Esophagus (tissue), 2 donors: Measurements from ENCODE around the gene DISC1. TPM values are rescaled to one million over a fixed set of nuclear protein-coding genes. Genes with fewer than 3 reads are reported as not detected.

ENCODE experiments used
- H3K27ac ChIP-seq, 2 donors: one replicate each; pipeline ENCODE4 v1.5.1; 2013; ENCODE audit warnings: low read depth in 2 of 2, mild to moderate bottlenecking in 2 of 2, inconsistent platforms in 1 of 2, low read length in 1 of 2, moderate library complexity in 1 of 2
- H3K27me3 ChIP-seq, 2 donors: one replicate each; pipeline ENCODE4 v1.6.1; 2013; ENCODE audit warnings: low read length in 2 of 2, control low read depth in 1 of 2, mild to moderate bottlenecking in 1 of 2; ENCODE audit not compliant: insufficient read depth in 2 of 2, control insufficient read depth in 1 of 2
- H3K36me3 ChIP-seq, 2 donors: one replicate each; pipeline ENCODE4 v1.6.1; 2013; ENCODE audit warnings: low read length in 1 of 2; ENCODE audit not compliant: control insufficient read depth in 2 of 2, insufficient read depth in 2 of 2
- H3K4me1 ChIP-seq, 2 donors: one replicate each; pipeline ENCODE4 v1.6.1; 2013; ENCODE audit warnings: low read length in 1 of 2; ENCODE audit not compliant: control insufficient read depth in 2 of 2, insufficient read depth in 2 of 2
- H3K4me3 ChIP-seq, 2 donors: one replicate each; pipeline ENCODE4 v1.5.1; 2013; ENCODE audit warnings: low read length in 2 of 2, mild to moderate bottlenecking in 2 of 2, low read depth in 1 of 2, moderate library complexity in 1 of 2
- H3K9me3 ChIP-seq, 2 donors: one replicate each; pipeline ENCODE4 v1.6.1; 2013; ENCODE audit warnings: mild to moderate bottlenecking in 2 of 2, low read depth in 1 of 2, low read length in 1 of 2, moderate library complexity in 1 of 2; ENCODE audit not compliant: control insufficient read depth in 2 of 2, insufficient read depth in 1 of 2
- WGBS, 2 donors: extraction: QIAGEN DNeasy Blood & Tissue Kit; methylation state at CpG; one replicate each; pipeline ENCODE4 v1.1.7; 2013; 5-methylcytosine and 5-hydroxymethylcytosine counted together
- polyA plus RNA-seq, 2 donors: library from polyadenylated mRNA; stranded (reverse); fragments of 200-250 nt; gene quantifications; one replicate each; pipeline ENCODE4 v1.2.3, GENCODE V29; 2013
- donor health status: healthy with polysubstance abuse.
- donor health status: Bipolar disorder and iron deficiency.

DISC1 gene
- polyA plus RNA-seq, 2 donors, result 0.41 to 0.79 TPM

DNA sequence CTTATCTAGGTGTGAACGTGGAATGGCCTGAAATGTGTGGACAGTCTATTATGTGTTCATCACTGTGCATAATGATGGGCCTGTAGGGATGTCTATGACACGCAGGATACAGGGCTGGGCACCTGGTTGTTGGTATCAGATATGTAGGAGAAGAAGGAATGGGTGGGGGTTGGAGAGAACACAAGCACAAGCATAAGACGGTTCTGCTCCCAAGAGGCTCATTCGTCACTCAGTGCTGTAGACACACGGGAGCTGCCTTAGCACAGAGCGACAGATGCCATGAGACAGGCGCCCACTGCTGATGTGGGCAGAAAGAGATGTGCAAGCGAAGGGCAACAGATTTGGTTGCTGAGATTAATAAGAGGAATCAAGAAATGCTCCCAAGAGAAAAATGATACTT, 256.2 kb downstream of the DISC1 start:
- Histone ChIP-seq H3K27me3 (no peaks in the 10 kb centered on the region), H3K27ac (no peak overlapping the region), H3K4me3 (no peak overlapping the region), H3K4me1 (peaks cover 0 to 2% of the 10 kb centered on the region in 2 donors), H3K36me3 (no peaks in the 10 kb centered on the region), H3K9me3 (no peaks in the 10 kb centered on the region)
- WGBS, 2 donors, result 89 to 90% methylated on average over 8 of the region's 8 CpGs

DNA sequence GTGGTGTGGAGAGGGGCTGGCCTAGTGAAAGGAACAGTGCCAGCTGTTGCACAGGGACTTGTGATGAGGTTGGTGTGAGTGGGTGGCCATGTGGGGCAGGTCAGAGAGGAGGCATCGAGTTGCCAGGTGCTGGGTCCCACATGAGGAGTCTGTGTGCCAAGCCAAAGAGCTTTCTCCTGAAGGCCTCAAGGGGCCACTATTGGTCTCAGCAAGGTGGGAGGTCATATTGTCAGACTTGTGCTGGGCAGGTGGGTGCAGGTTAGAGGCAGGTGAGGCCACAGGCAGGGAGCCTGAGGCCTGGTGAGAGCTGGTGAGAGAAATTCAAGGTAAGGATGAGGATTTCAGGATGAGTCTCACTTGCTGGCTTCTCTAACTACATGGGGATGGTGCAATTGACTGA, 256.8 kb downstream of the DISC1 start:
- Histone ChIP-seq H3K9me3 (no peaks in the 10 kb centered on the region), H3K4me3 (no peak overlapping the region), H3K36me3 (no peaks in the 10 kb centered on the region), H3K27ac (no peak overlapping the region), H3K4me1 (peaks cover 0 to 2% of the 10 kb centered on the region in 2 donors), H3K27me3 (no peaks in the 10 kb centered on the region)
- WGBS, 2 donors, result 71 to 92% methylated on average over 1 of the region's 1 CpG

DNA sequence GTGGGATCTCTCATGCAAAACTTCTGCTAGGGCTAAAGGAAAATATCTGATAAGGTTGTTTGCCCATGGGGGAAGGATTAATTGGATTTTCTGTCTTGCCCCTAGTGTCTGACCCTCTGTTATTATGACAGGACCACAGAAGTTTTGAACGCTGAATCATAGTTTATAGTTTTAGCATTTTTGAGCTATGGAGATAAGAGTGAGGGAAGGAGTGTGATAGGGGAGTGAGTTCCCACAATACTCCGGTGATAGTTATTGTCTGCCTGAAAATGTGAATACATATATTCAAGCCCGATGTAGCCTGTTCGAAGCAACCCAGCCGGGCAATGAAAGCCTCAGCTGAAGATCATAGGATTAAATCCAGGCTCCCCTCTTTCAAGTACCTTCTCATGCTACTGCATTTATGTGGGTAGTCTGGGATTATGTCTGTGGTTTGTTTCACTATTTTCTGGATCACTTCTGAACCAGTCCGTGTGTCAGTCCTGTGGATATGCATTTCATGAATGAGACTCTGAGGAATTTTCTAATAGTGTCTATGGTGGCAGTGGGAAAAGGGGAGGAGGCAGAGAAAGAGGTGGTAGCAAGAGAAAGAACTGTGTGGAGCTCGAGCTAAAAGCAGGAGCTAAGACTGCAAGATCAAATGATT, 258.7 kb downstream of the DISC1 start:
- no peak overlapping the region for H3K27ac ChIP-seq
- no peaks in the 10 kb centered on the region for H3K36me3 ChIP-seq
- H3K4me3 ChIP-seq, result no peak overlapping the region
- 70 to 78% methylated on average over 7 of the region's 7 CpGs for WGBS, 2 donors
- H3K9me3 ChIP-seq, result no peaks in the 10 kb centered on the region
- H3K27me3 ChIP-seq, result no peaks in the 10 kb centered on the region
- peaks cover 0 to 2% of the 10 kb centered on the region in 2 donors for H3K4me1 ChIP-seq

DNA sequence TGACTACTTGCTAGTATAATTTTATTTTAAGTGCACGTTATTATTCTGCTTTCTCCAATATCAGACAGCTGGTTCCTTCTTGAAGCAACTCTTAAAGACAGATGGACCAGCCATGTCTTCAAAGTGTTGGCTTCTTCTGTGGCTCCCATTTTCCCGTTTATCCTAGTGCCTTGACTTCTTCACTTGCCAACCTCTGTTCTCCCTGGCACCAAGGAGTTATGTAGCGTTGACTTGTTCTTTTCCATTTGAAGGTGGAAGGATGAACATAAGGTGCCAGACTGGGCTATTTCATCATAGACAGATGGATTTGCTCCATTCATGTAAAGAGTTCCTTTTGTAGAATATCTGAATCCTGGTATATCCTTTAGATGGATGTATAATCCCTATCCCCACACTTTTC, 260.6 kb downstream of the DISC1 start:
- no peaks in the 10 kb centered on the region for H3K36me3 ChIP-seq
- no peaks in the 10 kb centered on the region for H3K9me3 ChIP-seq
- H3K27me3 ChIP-seq, result no peaks in the 10 kb centered on the region
- WGBS, 2 donors, result 93 to 95% methylated on average over 3 of the region's 3 CpGs
- peaks cover 0 to 2% of the 10 kb centered on the region in 2 donors for H3K4me1 ChIP-seq
- H3K27ac ChIP-seq, result no peak overlapping the region
- no peak overlapping the region for H3K4me3 ChIP-seq

DNA sequence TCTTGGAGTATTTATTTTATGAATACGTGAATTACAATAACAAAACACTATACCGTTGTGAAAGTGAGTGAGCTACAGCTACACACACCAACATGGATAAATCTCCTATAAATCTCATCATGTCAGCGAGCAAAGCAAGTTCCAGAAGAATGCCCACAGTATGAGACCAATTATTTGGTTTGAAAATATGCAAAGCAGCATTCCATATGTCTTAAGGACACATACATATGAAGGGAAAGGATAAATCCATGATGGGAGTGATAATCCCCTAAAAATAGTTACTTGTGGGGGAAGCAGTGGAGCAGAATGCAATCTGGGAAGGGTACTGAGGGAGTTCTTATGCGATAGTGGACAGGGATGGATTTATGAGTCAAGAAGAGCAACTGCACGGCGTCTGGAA, 261.3 kb downstream of the DISC1 start:
- WGBS, 2 donors, result 90 to 95% methylated on average over 6 of the region's 6 CpGs

DNA sequence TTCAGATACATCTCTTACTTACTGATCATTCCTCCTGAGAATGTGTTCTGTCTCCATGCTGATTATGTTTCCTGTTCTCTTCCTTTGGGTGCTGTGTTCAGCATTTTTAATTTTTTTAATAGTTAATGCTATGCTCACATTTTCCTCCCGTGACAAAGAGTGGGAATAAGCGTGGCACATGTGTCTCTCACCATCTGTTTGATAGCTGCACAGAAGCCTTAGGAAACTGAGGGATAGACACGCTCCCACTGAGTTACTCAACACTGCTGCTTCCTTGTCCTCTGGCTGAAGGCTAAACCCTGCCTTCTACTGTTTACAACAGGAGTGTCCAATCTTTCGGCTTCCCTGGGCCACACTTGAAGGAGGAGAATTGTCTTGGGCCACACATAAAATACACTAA, 264.2 kb downstream of the DISC1 start:
- Histone ChIP-seq H3K4me3 (no peak overlapping the region), H3K4me1 (no peaks in the 10 kb centered on the region), H3K36me3 (no peaks in the 10 kb centered on the region), H3K27ac (no peak overlapping the region), H3K9me3 (peaks cover 0 to 3% of the 10 kb centered on the region in 2 donors), H3K27me3 (no peaks in the 10 kb centered on the region)
- WGBS, 2 donors, result 87 to 90% methylated on average over 4 of the region's 4 CpGs

More for the DNA sequence above, 261.3 kb downstream of the DISC1 start:
- H3K4me1 ChIP-seq, result no peaks in the 10 kb centered on the region
- no peak overlapping the region for H3K27ac ChIP-seq
- H3K4me3 ChIP-seq, result no peak overlapping the region
- H3K36me3 ChIP-seq, result no peaks in the 10 kb centered on the region
- H3K27me3 ChIP-seq, result no peaks in the 10 kb centered on the region
- no peaks in the 10 kb centered on the region for H3K9me3 ChIP-seq

DNA sequence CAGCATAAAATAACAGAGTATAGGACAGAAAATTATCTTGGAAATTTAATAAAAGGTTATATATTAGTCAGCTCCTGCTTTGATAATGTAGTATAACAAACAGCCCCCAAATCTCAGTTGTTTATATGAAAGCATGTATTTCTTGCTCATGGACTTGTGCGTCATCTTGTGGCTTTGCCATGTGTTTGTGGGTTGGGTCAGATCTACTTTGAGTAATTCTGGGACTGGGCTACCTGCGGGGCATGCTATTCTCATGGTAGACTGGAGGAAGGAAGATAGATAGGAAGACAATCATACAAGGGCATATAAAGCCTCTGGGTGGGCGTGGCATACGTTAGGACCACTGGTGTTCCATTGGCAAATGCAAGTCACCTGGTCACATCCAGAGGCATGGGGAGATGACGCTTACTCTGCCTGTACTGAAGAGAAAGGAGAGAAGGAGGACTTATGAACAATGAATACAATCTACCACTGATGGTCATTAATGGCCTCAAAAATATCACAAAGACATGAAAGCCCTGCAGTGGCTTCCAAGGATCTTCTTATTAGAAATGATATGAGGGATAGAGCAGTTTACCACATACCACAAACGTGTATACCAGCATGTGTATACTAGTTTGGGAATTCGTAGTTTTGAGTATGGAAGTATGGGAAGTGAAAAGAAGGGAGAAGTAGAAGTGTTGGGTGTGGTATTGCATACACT, 267.0 kb downstream of the DISC1 start:
- Histone ChIP-seq H3K27ac (no peak overlapping the region), H3K27me3 (no peaks in the 10 kb centered on the region), H3K4me1 (peaks cover 0 to 2% of the 10 kb centered on the region in 2 donors), H3K4me3 (no peak overlapping the region), H3K9me3 (peaks cover 0 to 3% of the 10 kb centered on the region in 2 donors), H3K36me3 (no peaks in the 10 kb centered on the region)
- 90 to 91% methylated on average over 7 of the region's 7 CpGs for WGBS, 2 donors

DNA sequence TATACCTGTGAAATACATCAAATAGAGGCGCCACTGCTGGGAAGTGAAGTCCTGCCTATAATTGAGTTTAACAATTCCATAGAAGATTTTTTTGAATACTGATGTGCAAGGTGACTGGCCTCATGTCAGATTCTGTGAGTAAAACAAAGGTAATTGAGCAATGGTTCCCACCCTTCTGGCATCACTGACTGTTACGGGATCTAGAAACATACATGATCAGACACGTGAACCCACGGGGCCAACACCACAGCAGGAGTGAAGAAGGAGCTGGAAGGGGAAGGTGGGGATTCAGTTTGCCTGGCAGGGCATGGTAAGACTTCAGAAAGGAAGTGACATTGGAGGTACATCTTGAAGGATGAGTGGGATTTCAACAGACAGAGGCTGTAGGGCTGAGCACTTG, 270.2 kb downstream of the DISC1 start:
- Histone ChIP-seq H3K27ac (peak overlapping the region in 1 of 2 donors; percentile 33), H3K27me3 (no peaks in the 10 kb centered on the region), H3K36me3 (no peaks in the 10 kb centered on the region), H3K4me1 (peaks cover 0 to 2% of the 10 kb centered on the region in 2 donors), H3K4me3 (no peak overlapping the region), H3K9me3 (peaks cover 0 to 3% of the 10 kb centered on the region in 2 donors)
- WGBS, 2 donors, result 61 to 74% methylated on average over 4 of the region's 4 CpGs

DNA sequence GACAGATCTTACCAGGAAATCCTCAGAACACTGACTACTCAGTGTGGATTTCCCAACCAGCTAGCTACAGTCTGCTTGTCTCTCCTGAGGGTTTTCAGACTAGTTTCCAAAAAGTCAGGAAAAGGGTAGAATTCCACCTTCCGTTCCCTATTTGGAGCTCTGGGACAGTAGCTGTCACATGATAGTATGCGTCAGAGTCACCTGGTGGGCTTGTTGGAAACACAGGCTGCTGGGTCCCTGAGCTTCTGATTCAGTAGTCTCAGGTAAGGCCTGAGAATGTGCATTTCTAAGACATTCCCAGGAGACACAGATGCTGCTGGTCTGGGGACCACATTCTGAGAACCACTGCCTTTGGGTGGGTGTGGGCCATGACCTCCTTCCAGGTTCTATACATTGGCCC, 272.5 kb downstream of the DISC1 start:
- Histone ChIP-seq H3K27ac (no peak overlapping the region), H3K4me3 (no peak overlapping the region), H3K9me3 (no peaks in the 10 kb centered on the region), H3K36me3 (no peaks in the 10 kb centered on the region), H3K27me3 (no peaks in the 10 kb centered on the region), H3K4me1 (peaks cover 0 to 2% of the 10 kb centered on the region in 2 donors)
- 99 to 100% methylated on average over 2 of the region's 2 CpGs for WGBS, 2 donors
